Left hindlimb (tissue), 1 donor: ENCODE data around the gene SYCE3.
"Not testable (repeated sequence)": the region's sequence is repeated elsewhere in the genome, so short reads cannot be mapped to it uniquely, and the experiment has no call there.

Experiments
- DNase-seq: peaks from one replicate; pipeline ENCODE4 v3.0.0-alpha.2; 2018

Gene SYCE3, protein sequence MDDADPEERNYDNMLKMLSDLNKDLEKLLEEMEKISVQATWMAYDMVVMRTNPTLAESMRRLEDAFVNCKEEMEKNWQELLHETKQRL

DNA sequence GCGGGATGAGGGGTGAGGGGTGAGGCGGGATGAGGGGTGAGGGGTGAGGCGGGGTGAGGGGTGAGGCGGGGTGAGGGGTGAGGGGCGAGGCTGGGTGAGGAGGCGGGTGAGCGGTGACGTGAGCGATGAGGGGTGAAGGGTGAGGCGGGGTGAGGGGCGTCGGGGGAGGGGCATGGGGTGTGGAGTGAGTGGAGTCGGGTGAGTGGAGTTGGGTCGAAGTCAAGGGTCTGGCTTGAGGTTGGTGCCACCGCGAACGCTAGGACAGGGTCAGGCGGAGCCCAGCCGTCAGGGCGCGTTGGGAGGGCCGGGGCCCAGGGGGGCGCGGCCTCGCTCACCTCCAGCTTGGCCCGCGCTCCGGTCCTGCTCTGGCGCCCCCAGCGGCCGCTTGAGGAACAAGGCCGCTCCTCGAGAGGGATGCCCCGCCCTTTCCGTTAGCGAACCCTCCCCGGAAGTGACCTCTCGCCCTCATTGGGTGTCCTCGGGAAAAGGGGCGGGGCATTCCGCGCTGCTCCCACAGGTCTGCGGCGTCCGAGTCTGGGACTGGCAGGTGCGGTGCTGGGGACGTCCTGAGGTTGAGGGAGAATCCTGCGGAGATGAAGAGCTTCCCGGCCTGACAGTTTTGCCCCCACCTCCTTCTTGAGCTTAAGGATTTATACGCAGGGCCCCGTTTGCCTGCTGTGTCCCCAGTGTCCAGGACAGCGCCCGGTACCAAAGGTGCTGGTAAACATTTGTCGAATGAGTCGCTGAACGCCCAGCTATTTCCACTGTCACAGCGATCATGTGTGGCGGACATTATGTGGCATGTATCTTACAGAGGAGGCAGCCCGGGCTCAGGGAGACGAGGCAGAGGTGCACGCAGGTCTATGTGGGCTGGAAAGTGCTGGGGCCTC is at the start of gene SYCE3:
Gene SYCE3, minus strand, starts transcription at position 397 of the 890 bp plus-strand sequence. CDS start 6,514 bp downstream, outside the sequence.
- DNase-seq = peak; percentile 93

DNA sequence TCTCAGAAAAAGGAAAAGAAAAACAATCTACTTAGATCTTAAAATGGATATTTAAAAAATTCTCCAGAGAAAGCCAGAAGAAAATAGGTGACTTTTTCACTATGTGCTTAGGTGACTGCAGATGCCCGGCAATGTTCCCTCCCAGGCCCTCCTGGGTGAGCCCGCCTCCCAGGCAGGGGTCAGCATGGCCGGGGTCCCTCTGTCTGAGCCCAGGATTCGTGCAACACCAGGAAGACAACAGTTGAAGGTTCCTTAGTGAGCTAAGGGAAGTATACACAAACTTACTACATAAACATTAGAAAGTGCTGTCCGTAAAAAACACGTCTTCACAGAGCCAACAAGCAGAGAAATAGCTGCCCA is 49.4 kb upstream of the SYCE3 start:
- no peak for DNase-seq

DNA sequence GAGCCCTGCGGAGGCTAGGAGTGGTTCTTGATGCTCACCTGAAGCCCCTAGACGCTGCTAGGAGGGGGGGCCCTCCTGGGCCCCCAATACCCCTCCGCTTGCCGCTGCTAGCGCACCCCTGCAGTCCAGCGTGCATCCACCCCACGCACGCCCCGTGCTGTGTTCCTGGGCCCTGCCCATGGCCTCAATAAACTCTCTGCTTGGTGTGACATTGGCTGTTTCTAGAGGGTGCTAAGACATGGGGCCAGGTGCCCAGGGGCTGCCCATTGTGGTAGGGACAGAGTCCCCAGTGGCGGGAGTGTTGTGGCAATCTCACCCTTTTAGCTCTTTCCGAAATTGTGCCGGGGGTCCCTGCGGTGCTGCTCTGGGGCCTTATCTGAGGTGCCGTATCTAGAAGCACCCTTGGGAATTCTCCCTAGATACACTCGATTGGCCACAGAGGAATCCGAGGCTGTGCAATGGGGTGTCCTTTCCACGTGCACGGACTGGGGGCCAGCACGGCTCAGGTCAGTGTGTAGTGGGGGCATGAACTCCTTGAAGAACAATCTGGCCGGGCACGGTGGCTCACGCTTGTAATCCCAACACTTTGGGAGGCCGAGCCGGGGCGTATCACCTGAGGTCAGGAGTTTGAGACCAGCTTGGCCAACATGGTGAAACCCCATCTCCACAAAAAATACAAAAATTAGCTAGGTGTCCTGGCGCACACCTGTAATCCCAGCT is 48.8 kb upstream of the SYCE3 start:
- DNase-seq = no peak

DNA sequence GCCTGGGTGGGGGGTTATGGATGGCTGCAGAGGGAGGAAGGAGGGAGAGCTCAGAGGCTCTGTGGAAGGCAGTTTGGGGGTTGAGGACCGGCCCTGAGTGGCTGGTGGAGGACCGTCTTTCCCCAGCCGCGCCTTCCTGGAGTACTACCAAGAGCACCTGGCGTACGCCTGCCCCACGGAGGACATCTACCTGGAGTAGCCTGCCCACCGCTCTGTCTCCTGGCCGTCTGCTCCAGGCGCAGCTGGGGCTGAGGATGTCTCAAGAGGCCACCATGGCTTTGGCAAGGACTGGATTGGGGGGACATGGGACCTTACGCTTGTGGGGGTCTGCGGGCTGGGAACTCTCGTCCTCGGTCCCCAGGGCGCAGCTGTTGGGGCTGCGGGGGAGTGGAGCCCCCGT is 47.9 kb upstream of the SYCE3 start:
- DNase-seq = no peak

DNA sequence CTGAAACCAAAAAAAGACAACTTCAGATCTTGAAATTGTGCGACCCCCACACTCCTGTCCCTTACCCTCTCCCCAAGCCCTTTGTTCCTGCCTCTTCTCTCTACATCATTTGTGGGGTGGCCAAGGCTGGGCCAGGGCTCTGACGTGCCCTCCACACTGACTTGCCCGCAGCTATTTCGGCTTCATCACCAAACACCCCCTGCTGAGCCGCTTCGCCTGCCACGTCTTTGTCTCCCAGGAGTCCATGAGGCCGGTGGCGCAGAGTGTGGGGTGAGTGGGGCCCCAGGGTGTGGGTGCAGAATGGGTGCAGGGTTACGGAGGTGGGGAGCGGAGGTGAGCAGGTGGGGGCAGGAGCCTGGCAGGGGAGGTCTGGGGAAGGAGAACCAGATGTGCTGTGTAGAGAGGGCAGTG is 47.3 kb upstream of the SYCE3 start:
- DNase-seq = no peak

DNA sequence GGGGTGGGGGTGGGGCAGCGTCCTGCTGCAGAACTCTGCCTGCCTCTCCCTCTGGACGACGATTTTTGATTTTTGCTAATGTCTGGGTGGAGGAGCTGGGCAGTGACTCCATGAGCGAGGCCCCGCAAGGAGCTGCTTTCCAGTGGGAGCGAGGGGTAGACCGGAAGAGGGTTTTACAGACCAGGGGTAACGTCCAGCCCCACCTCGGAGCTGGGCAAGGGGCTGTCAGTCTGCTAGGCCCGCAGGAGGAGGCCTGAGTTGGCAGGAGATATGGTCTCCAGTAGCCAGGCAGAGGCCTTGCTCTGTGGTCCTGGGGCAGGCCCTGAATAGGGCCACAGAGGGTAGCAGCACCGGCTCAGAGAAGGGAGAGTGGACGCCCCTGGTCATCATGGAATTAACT is 46.9 kb upstream of the SYCE3 start:
- DNase-seq = no peak

DNA sequence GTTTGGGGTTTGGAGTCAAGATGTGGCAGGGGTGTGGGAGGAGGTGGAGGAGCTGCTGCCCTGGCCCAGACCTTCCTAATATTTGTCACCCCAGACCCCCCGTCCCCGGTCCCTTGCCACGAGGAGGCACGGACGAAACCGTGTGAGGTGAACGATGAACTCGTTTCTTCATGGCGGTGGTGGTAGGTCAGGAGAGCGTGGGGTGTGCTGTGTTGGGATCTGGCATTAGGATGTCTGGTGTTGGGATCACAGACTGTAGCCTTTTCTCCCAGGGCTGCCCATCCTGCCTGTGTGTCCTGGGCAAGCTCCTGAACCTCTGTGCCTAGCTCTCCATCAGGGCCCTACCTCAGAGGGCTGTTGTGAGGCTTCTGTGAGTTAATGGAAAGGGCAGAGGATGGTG is 46.3 kb upstream of the SYCE3 start:
- no peak for DNase-seq

DNA sequence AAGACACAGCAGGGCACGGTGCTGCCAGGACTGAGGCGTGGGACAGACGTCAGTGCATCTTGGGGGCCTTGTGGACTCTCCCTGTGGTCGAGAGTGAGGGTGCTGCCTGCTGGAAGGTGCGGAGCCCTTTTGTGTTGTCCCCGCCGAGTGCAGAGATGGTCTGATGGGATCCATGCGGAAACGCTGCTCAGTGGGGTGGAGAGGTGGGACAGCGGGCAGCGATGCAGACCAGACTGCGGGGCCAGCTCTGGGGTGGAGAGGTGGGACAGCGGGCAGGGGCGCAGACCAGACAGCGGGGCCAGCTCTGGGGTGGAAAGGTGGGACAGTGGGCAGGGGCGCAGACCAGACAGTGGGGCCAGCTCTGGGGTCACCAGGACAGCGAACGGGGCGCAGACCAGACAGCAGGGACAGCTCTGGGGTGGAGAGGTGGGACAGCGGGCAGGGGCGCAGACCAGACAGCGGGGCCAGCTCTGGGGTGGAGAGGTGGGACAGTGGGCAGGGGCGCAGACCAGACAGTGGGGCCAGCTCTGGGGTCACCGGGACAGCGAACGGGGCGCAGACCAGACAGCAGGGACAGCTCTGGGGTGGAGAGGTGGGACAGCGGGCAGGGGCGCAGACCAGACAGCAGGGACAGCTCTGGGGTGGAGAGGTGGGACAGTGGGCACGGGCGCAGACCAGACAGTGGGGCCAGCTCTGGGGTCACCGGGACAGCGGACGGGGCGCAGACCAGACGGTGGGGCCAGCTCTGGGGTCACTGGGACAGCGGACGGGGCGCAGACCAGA is 45.5 kb upstream of the SYCE3 start:
- not testable (repeated sequence) for DNase-seq

DNA sequence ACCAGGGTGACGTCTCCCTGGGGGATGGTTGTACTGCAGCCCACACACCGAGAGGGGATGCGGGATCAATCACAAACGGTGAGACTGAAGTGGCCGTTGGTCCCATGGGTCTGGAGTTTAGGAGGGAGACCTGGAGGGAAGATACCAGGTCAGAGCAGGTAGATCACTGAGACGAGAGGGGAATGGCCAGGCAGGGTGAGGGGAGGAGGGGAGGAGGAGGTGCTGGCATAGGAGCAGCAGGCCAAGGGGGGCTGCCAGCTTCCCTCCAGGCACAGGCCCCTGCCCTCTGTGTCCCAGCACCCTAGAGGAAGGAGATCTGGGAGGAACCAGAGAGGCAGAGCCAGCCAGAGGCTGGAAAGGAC is 44.9 kb upstream of the SYCE3 start:
- DNase-seq = no peak

DNA sequence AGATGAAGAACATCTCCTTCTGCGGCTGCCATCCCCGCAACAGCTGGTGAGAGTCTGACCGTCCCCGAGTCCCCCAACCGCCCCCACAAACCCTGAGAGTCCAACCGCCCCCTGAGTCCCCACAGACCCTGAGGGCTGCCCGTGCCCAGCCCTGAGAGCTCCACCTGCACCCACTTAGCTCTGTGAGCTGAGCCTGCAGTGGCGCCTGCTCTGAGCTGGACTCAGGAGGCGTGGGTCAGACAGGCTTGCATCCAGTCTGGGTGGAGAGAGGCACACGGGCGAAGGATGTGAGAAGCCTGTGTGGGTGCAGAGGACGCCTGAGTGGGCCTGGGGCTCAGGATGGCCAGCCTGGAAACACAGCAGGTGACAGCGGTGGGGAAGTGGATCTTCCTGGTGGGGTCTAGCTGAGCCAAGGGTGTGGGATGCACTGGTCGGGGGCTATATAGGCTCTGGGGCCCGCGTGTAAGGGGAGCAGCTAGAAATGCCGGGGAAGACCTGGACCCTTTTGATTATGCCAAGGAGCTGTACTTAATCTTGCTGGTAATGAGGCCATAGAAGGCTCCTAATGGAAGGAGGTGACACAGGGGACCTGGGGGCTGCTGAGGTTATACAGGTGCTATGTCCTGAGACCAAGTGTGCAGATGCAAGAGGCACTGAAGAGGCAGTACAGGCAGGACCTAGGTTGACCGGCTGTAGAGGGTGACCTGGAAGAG is 44.4 kb upstream of the SYCE3 start:
- no peak for DNase-seq

DNA sequence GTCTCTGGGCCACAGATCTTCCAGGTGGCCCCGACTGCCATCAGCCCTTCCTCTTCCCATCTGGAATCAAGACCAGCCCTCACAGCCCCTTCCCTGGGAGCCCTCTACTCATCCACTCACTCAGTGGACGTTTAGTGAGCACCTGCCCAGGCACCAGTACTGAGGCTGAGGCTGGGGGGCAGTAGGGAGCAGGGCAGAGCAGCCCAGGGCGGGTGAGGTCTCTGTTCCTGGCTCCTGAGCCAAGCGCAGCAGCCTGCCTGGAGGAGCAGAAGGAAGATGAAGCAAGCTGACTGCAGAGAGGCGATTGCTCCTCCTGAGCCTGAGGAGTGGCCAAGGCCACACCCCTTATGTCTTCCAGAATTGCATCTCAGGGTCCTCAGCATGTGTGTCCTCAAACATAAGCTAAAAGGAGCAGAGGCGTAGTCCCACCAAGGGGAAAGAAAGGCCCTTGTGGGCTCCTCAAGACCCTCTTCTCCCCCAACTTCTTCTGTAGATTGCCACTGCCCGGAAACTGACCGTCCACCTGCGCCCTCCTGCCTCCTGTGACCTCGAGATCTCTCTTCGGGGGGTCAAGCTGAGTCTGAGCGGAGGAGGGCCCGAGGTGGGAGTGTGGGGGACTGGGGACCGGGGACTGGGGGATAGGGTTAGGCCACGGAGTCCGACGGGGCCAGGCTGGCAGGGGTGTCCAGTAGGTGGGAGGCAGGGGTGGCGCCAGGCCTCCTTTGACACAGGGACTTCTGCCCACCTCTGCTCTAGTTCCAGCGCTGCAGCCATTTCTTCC is 43.6 kb upstream of the SYCE3 start:
- no peak for DNase-seq

DNA sequence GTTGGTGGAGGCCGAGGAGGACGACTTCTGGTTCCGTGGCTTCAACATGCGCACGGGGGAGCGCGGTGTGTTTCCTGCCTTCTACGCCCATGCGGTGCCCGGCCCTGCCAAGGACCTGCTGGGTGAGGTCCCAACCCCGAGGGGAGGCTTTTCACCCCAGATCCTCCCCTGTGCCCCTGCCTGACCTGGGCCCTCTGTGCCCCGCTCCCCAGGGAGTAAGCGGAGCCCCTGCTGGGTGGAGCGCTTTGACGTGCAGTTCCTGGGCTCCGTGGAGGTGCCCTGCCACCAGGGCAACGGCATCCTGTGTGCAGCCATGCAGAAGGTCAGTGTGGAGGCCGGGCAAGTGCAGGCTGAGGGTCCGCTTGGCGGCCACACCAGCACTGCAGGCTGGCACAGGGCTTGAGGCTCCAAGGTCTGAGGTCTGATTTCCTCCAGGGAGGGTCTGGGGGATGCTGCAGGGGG is 42.9 kb upstream of the SYCE3 start:
- DNase-seq = no peak

DNA sequence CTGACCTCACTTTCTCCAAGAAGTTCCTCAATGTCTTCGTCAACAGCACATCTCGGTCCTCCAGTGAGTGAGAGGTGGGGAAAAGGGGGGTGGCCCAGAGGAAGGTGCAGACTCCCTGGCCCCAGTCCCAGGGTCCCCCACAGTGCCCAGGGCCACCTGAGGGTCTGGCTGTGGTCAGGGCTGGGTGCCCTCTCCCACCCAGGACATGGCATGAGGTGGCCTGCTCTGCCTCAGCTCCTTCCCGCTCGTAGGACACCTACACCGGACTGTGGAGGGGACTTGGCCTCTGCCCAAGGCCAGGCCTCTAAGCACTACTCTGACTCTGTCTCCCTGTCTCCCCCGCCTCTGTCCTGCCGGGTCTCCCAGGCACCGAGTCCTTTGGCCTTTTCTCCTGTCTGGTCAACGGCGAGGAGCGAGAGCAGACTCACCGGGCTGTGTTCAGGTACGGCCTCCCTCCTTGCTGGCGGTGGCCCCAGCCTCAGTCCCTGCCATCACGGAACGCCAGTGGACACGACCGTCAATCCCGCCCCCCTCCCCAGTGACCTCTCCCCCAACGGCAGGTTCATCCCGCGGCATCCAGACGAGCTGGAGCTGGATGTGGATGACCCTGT is 42.4 kb upstream of the SYCE3 start:
- no peak for DNase-seq

DNA sequence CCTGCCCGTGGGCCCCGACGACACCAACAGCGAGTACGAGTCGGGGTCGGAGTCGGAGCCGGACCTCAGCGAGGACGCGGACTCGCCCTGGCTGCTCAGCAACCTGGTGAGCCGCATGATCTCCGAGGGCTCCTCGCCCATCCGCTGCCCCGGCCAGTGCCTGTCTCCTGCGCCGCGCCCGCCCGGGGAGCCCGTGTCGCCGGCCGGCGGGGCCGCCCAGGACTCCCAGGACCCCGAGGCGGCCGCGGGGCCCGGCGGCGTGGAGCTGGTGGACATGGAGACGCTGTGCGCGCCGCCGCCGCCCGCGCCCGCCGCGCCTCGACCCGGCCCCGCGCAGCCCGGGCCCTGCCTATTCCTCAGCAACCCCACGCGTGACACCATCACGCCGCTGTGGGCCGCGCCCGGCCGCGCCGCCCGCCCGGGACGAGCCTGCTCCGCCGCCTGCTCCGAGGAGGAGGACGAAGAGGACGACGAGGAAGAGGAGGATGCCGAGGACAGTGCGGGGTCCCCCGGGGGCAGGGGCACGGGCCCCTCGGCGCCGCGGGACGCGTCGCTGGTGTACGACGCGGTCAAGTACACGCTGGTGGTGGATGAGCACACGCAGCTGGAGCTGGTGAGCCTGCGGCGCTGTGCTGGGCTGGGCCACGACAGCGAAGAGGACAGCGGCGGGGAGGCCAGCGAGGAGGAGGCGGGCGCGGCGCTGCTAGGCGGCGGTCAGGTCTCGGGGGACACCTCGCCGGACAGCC is 41.7 kb upstream of the SYCE3 start:
- DNase-seq = no peak

DNA sequence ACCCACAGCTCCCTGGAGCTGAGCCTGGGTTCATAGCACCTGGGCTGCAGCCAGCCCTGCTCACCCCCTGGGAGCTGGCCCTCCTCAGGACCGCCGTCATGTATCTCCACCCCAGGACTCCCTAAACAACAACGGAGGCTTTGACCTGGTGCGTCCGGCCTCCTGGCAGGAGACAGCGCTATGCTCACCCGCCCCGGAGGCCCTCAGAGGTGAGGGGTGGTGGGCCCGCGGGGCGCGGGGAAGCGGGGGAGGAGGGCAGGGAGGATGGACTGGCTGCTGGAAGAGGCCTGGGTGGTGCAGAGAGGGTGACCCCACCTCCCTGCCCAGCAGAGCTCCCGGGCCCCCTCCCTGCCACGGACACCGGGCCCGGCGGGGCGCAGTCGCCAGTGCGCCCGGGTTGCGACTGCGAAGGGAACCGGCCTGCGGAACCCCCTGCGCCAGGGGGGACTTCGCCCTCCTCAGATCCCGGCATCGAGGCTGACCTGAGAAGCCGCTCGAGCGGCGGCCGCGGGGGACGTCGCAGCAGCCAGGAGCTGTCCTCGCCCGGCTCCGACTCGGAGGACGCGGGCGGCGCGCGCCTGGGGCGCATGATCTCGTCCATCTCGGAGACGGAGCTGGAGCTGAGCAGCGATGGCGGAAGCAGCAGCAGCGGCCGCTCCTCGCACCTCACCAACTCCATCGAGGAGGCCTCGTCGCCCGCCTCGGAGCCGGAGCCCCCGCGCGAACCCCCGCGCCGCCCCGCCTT is 41.0 kb upstream of the SYCE3 start:
- DNase-seq = no peak

DNA sequence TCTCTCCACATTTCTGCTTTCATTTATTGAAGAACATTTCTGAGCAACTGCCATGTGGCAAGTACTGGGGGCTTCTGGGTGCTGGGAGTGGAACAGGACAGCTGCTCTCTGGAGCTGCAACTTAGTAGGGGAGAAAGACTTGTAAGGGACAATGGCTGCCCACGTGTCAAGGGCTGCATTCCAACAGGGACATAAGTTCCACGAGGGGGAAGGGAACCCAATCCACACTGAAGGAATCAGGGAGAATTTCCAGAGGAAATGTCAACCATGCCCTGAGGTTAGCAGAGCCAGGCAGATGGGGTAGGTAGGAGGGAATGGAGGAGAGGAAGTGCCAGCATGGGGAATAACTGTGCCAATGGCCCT is 39.6 kb upstream of the SYCE3 start:
- no peak for DNase-seq

DNA sequence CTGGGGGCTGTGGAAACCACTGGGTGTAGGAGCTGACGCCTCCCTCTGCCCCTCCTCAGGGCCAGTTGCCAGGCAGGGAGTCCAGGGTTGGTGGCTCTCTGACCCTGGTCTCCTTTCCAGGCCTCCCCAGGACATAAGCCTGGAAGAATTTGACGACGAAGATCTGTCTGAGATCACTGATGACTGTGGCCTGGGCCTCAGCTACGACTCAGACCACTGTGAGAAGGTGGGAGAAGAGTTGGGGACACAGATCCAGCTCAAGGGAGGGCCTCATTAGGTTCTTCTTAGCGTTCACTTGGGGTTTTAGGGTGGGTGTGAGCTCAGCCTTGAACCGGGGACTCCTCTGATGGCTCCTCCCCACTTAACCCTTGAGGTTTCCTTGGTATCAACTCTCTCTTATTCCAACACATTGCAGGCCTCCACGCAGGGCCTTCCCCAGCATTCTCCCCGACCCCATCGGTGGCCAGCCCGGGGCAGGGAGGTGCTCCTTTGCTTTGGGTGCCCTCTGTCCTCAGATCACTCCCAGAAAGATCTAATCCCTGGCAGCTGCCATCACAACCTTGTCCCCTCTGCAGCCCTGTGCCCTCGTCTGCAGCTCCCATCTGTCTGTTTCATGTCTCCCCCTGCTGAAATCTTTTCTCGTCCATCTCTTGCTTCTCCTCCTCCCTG is 39.1 kb upstream of the SYCE3 start:
- DNase-seq = no peak

DNA sequence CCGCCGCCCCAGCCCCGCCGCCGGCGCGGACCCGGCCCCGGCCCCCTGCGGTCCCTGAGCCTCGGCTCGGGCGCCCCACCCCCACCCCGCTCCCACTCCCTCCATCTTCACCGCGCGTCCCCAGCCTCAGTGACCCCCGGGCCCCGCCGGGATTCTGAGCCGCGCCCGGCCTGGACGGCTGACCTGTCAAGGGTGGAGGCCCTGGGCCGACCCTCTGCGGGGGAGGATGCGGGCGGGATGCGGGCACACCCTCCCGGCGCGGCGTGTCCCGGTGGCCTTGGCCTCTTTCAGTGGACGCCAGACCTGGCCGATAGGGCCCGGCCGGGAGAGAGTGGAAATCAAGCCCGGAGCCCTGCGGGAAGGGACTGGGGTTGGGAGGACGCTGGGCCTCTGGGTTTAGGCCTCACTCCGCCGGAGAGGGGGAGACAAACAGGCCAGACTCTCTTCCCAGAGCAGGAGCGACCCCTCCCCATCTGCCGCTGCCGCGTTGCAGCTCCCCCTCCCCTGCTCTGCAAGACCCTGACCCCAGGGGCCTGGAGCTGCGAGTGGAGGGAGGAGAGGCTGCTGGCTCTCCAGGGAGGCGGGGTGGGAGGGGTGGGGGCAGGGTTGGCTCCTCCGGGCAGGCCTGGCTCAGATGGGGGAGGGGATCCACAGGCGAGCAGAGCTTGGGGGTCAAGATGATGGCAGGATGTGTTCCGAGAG is 38.4 kb upstream of the SYCE3 start:
- DNase-seq = no peak

DNA sequence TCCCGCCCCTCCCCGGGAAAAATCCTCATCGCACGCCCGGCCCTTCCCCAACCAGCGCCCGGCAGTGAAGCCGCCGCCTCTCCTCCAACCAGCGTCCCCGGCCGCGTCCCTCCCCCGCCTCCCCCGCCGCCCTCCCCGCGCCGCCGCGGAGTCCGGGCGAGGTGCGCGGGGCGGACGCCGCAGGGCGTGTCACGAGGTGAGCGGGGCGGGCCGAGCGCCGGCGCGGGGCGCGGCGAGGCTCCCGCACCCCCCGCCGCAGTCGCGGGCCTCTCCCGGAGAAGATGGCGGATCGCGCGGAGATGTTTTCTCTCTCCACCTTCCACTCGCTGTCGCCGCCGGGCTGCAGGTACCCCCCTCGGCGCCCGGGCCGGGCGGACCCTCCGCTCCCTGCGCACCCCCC is 37.8 kb upstream of the SYCE3 start, which contains the start of gene MAPK8IP2:
Gene MAPK8IP2, plus strand, starts transcription at position 256 of the 400 bp plus-strand sequence. Its CDS starts 26 bp downstream, at position 282.
- no peak for DNase-seq
